ACC112 (cell line): ENCODE measurements around the gene GPR61.

Experiments used
- H2AFZ ChIP-seq: fragments of 200-600 bp; sonication (generic); one replicate; pipeline ENCODE4 v1.6.0; 2017; ENCODE audit warnings: antibody characterized with exemption, low read length; ENCODE audit not compliant: unreplicated experiment
- H3K27ac ChIP-seq: fragments of 200-600 bp; sonication (generic); 2 replicates; pipeline ENCODE4 v1.5.1; 2014; ENCODE audit warnings: low read depth, mild to moderate bottlenecking, antibody characterized with exemption, low read length, moderate library complexity
- H3K27me3 ChIP-seq: fragments of 200-600 bp; sonication (generic); 2 replicates; pipeline ENCODE4 v1.6.1; 2014; ENCODE audit warnings: mild to moderate bottlenecking, antibody characterized with exemption, low read length, moderate library complexity, mixed read lengths; ENCODE audit not compliant: insufficient read depth
- H3K36me3 ChIP-seq: fragments of 200-600 bp; sonication (generic); 2 replicates; pipeline ENCODE4 v1.6.1; 2016; ENCODE audit warnings: mild to moderate bottlenecking, antibody characterized with exemption, low read length, moderate library complexity, mixed read lengths; ENCODE audit not compliant: insufficient read depth
- H3K4me1 ChIP-seq: fragments of 200-600 bp; sonication (generic); one replicate; pipeline ENCODE4 v1.6.1; 2016; ENCODE audit warnings: low read length, mixed read lengths; ENCODE audit not compliant: insufficient read depth, unreplicated experiment, control insufficient read depth
- H3K4me3 ChIP-seq: fragments of 200-600 bp; sonication (generic); 2 replicates; pipeline ENCODE4 v1.5.1; 2014; ENCODE audit warnings: mild to moderate bottlenecking, low read depth, low read length
- H3K79me2 ChIP-seq: fragments of 200-600 bp; sonication (generic); one replicate; pipeline ENCODE4 v1.6.0; 2016; ENCODE audit warnings: low read length; ENCODE audit not compliant: control insufficient read depth, unreplicated experiment, insufficient read depth

Gene GPR61, protein sequence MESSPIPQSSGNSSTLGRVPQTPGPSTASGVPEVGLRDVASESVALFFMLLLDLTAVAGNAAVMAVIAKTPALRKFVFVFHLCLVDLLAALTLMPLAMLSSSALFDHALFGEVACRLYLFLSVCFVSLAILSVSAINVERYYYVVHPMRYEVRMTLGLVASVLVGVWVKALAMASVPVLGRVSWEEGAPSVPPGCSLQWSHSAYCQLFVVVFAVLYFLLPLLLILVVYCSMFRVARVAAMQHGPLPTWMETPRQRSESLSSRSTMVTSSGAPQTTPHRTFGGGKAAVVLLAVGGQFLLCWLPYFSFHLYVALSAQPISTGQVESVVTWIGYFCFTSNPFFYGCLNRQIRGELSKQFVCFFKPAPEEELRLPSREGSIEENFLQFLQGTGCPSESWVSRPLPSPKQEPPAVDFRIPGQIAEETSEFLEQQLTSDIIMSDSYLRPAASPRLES

DNA sequence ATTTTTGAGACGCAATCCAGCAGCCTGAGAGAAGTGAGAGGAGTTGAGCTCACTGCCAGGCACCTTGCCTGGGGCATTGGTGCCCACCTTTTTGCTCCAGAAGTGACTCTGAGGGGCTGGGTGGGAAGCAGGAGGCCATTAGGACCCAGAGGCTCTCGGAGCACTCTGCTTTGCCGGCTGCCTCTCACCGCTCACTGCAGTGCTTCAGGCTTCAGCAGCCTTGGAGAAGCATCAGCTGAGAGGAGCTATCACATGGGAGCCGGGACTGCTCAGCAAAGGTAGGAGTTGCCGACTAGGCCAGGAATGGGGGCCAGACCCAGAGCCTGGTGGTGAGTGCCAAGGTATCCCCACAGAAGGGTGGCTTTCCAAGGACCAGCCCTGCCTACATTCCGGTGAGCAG lies at the start of gene GPR61:
TSS of gene GPR61 (plus strand) at position 197 of the 400 bp plus-strand sequence. CDS start 3,151 bp downstream, outside the sequence.
- H3K4me1 ChIP-seq = peaks cover 8% of the 10 kb centered on the region
- no peak within 1 kb of the TSS for H3K4me3 ChIP-seq
- H3K79me2 ChIP-seq = no peaks in the 10 kb centered on the region
- H3K27me3 ChIP-seq = no peaks in the 10 kb centered on the region
- H3K27ac ChIP-seq = no peak within 1 kb of the TSS
- H2AFZ ChIP-seq = no peak within 1 kb of the TSS
- no peaks in the 10 kb centered on the region for H3K36me3 ChIP-seq

DNA sequence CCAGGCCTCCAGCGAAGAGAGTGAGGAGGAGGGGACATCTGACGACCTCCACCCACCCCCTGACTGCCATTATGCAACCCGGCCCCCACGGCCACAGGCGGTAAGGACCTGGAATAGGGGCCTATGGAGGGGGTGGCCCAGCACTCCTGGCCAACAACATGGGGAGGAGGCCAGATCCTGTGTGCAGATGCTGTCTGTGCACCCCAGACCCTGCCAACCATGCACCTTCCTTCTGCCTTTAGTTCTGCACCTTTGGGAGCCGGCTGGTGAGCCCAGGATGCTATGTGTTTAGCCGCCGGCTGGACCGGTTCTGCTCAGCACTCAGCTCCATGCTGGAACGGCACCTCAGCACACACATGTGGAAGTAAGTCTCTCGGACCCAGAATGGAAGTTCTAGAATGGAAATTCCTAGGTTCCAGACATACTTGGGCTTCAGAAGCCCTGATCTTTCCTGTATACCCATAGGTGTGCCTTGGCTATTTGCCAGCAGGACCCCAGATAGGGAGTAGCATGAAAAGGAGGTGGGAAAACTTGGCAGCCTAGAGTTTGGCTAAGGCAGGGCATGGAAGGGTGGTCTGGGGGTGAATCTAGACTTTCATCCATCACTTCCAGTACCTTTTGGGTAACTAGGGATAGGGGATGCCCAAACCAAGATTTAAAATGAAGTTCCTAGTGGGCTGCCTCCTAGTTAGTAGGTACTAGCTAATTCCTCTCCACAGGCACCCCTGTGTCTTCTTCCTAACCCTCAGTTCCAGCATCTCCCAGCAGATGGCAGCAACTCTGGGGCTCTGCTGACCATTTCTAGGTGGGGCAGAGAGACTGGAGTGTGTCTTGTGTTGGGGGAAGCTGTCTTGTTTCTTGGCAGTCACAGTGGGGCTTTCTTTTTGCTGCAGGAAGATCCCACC lies 49.4 kb upstream of the GPR61 start:
- Histone ChIP-seq H3K79me2 (peaks cover 6% of the 10 kb centered on the region), H2AFZ (no peak overlapping the region), H3K27ac (no peak overlapping the region), H3K4me1 (peaks cover 20% of the 10 kb centered on the region), H3K27me3 (no peaks in the 10 kb centered on the region), H3K36me3 (no peaks in the 10 kb centered on the region), H3K4me3 (no peak overlapping the region)

DNA sequence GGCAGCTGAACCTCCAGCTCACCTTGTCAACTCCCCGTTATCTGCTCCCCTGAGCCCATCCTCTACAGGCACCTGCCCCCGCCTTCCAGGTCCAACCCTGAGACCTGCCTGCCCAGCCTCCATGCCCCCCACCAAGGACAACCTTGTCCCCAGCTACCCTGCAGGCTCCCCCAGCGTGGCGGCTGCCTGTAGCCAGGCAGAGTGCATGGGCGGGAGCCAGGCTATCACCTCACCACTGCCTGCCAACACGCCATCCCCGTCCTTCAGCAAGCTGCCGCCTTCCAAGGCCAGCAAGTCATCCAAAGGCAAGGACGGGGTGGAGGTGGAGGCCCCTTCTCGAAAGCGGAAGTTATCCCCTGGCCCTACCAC lies 48.8 kb upstream of the GPR61 start:
- peaks cover 17% of the 10 kb centered on the region for H3K4me1 ChIP-seq
- no peaks in the 10 kb centered on the region for H3K36me3 ChIP-seq

DNA sequence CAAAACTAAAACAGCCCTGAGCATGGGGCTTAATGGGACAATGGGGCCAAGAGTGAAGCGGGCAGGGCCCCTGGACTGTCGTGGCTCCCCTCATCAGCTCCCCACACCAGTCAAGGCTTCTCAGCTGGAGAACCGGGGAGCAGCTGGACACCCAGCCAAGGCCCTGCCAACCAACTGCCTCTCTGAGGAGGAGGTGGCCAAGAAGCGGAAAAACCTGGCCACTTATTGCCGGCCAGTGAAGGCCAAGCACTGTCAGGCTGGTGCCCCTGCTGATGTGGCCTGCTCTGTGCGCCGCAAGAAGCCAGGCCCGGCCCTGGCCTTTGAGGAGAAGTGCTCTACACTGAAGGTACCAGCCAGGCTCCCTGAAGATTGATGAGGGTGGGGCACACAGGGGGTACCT lies 48.3 kb upstream of the GPR61 start:
- H3K79me2 ChIP-seq = peaks cover 6% of the 10 kb centered on the region
- no peaks in the 10 kb centered on the region for H3K27me3 ChIP-seq
- H3K4me3 ChIP-seq = no peak overlapping the region
- H3K4me1 ChIP-seq = peaks cover 17% of the 10 kb centered on the region
- no peak overlapping the region for H2AFZ ChIP-seq
- no peak overlapping the region for H3K27ac ChIP-seq
- H3K36me3 ChIP-seq = no peaks in the 10 kb centered on the region

More for the DNA sequence above, 48.8 kb upstream of the GPR61 start:
- no peaks in the 10 kb centered on the region for H3K27me3 ChIP-seq
- peaks cover 6% of the 10 kb centered on the region for H3K79me2 ChIP-seq
- H3K27ac ChIP-seq = no peak overlapping the region
- no peak overlapping the region for H2AFZ ChIP-seq
- H3K4me3 ChIP-seq = no peak overlapping the region

DNA sequence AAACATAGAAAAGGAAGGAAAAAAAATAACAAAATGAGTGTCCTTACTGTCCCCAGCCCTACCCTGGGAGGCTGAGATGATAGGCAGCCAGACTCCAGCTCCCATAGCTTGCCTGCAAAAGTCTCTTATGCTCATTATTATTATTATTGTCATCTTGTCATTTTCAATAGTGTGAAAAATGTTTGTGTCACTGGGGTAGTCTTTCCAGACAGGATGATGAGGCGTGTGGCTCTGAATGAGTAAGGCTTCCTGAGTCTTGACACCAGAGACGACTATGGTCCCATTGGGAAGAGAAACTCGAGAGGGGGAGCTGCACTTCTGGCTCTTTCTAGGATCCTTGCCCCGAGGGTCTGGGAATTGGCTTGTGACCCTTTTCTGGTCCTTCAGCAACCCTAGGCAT lies 46.9 kb upstream of the GPR61 start:
- H3K4me1 ChIP-seq = peaks cover 17% of the 10 kb centered on the region
- no peaks in the 10 kb centered on the region for H3K27me3 ChIP-seq
- peaks cover 6% of the 10 kb centered on the region for H3K79me2 ChIP-seq
- H3K4me3 ChIP-seq = no peak overlapping the region
- H3K36me3 ChIP-seq = no peaks in the 10 kb centered on the region
- no peak overlapping the region for H3K27ac ChIP-seq
- H2AFZ ChIP-seq = no peak overlapping the region

DNA sequence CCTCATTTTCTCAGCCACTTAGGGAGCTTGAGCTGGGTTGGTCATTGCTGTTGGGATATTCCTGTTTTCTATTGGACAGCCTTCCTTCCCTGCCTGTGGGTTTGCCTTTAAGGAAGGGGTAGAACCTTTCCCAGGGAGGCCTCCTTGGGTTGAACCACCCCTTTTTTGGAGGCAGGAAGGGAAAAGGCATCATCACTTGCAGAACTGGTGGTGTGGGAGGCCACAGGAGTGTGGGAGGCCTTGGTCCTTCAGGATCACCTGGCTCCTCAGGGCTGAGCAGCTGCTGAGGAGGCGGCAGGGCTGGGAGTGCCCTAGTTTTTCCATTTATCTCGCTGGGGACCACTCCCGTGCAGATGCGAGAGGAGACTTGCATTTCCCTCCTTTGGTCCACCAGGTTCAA lies 46.4 kb upstream of the GPR61 start:
- Histone ChIP-seq H3K4me1 (peaks cover 17% of the 10 kb centered on the region), H3K4me3 (peak overlapping the region; percentile 97; the same call in 1 of the 2 replicates), H3K36me3 (no peaks in the 10 kb centered on the region)

DNA sequence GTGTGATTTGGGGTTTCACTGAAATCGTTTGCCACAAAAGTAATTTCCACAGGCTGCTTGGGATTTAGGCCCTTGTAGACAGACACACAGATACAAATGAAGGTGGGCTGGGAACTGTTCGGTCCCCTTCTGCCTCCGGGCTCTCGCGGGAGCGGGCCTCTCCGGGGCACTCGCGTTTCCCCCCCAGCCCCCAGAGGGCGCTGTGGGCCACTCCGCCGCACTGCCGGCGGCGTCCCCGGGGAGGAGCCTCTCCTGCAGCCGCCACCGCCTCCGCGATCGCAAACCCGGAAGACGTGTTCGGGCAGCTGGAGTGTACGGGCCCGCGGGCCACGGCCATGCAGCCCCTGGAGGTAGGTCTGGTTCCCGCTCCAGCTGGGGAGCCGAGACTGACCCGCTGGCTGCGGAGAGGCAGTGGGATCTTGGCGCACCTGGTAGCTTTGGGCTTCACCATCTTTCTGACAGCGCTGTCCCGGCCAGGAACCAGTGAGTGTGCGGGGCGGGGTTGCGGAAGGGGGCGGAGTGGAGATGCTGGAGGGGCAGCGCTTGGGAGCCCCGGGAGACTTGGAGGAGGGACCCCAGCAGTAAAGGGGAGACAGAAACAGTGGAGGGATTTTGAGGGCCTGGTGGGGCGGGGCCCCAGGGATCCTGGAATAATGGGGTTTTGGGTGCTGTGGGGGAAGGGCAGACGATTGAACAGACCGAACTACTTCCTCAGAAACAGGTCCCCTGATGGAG lies 45.7 kb upstream of the GPR61 start, which contains the start of gene CYB561D1:
TSS of gene CYB561D1 (plus strand) at position 290 of the 735 bp plus-strand sequence. CDS start at position 336, 46 bp downstream.
- H3K79me2 ChIP-seq = peaks cover 6% of the 10 kb centered on the region
- no peaks in the 10 kb centered on the region for H3K36me3 ChIP-seq
- peak within 1 kb of the TSS; percentile 88 for H2AFZ ChIP-seq
- H3K4me1 ChIP-seq = peaks cover 17% of the 10 kb centered on the region
- H3K27ac ChIP-seq = peak within 1 kb of the TSS; percentile 28; the same call in 1 of the 2 replicates
- peak within 1 kb of the TSS; percentile 97 for H3K4me3 ChIP-seq
- no peaks in the 10 kb centered on the region for H3K27me3 ChIP-seq

More for the DNA sequence above, 46.4 kb upstream of the GPR61 start:
- H3K27ac ChIP-seq = no peak overlapping the region
- peaks cover 6% of the 10 kb centered on the region for H3K79me2 ChIP-seq
- H2AFZ ChIP-seq = peak overlapping the region; percentile 78
- H3K27me3 ChIP-seq = no peaks in the 10 kb centered on the region

DNA sequence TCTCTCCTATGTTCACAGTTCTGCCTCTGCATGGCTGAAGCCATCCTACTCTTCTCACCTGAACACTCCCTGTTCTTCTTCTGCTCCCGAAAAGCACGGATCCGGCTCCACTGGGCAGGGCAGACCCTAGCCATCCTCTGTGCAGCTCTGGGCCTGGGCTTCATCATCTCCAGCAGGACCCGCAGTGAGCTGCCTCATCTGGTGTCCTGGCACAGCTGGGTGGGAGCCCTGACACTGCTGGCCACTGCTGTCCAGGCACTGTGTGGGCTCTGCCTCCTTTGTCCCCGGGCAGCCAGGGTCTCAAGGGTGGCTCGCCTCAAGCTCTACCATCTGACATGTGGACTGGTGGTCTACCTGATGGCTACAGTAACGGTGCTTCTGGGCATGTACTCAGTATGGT lies 43.9 kb upstream of the GPR61 start:
- no peaks in the 10 kb centered on the region for H3K36me3 ChIP-seq
- H3K4me1 ChIP-seq = peaks cover 17% of the 10 kb centered on the region
- no peaks in the 10 kb centered on the region for H3K27me3 ChIP-seq
- no peak overlapping the region for H3K4me3 ChIP-seq
- no peak overlapping the region for H2AFZ ChIP-seq
- no peak overlapping the region for H3K27ac ChIP-seq
- H3K79me2 ChIP-seq = peaks cover 6% of the 10 kb centered on the region

DNA sequence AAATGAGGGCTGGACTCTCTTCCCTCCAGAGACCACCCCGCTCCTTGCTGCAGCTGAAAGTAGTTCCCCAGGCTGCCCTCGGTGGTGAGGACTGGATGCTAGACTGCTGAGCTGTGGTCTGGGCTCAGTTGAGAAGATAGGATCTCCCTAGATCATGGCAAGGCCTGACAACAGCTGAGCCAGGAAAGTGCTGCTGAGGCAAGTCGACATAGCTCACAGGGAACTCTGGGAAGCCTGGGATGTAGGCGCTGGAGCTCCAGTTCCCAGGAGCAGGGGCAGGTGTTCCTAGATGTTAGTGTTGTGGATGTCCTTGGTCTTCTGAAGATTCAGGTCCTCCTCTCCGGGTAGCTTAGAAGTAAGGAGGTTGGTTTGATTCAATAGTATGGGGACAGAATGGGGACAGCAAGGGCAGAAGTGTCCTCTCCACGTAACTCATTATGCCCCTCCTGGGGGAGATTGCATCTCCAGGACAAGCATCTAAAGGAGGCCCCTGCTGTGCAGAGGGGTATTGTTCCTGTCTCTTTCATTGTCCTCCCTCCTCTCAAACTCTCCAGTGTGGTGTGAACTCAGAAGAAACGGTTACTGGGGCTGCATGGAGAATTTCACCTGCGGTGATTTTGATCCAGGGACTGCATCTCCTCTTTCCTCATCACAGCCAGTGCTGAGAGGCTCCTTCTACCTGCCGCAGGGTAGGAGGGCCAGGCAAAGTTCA lies 42.1 kb upstream of the GPR61 start:
- Histone ChIP-seq H3K27ac (no peak overlapping the region), H2AFZ (no peak overlapping the region), H3K4me3 (no peak overlapping the region), H3K36me3 (no peaks in the 10 kb centered on the region), H3K79me2 (peaks cover 6% of the 10 kb centered on the region), H3K4me1 (peaks cover 17% of the 10 kb centered on the region), H3K27me3 (no peaks in the 10 kb centered on the region)
